ENCODE measurements around the gene GASK1A.
"Not testable (repeated sequence)": the region's sequence is repeated elsewhere in the genome, so short reads cannot be mapped to it uniquely, and the experiment has no call there.

Gene GASK1A

GRCh38 chr3:43055806-43056770, 77.0 kb downstream of the GASK1A start:
- no peak for TF ChIP-seq CTCF (conservative IDR thresholded peaks at IDR 0.05; ENCODE audit: low read length)
- no peak for DNase-seq (ENCODE audit: low read depth)
- no peak overlapping the region for H3K4me3 ChIP-seq (ENCODE audit: low read length)

- no peak for TF ChIP-seq CTCF (conservative IDR thresholded peaks at IDR 0.05; ENCODE audit: low read length)
- no peak for DNase-seq (ENCODE audit: low read depth)
- H3K4me3 ChIP-seq (ENCODE audit: low read length), result no peak overlapping the region
Measured at GRCh38 chr3:43059456-43059855, 80.3 kb downstream of the GASK1A start.

- no peak overlapping the region for H3K4me3 ChIP-seq (ENCODE audit: low read length)
- no peak for DNase-seq (ENCODE audit: low read depth)
- no peak for TF ChIP-seq CTCF (conservative IDR thresholded peaks at IDR 0.05; ENCODE audit: low read length)
Measured at GRCh38 chr3:43061101-43061895, 82.2 kb downstream of the GASK1A start.

- DNase-seq (ENCODE audit: low read depth), result no peak
- no peak overlapping the region for H3K4me3 ChIP-seq (ENCODE audit: low read length)
- no peak for TF ChIP-seq CTCF (conservative IDR thresholded peaks at IDR 0.05; ENCODE audit: low read length)
Measured at GRCh38 chr3:43062040-43062563, 83.0 kb downstream of the GASK1A start.

- no peak for DNase-seq (ENCODE audit: low read depth)
- no peak for TF ChIP-seq CTCF (conservative IDR thresholded peaks at IDR 0.05; ENCODE audit: low read length)
- H3K4me3 ChIP-seq (ENCODE audit: low read length), result no peak overlapping the region
Measured at GRCh38 chr3:43062564-43063040, 83.5 kb downstream of the GASK1A start.

GRCh38 chr3:43063114-43063513, 84.0 kb downstream of the GASK1A start:
- DNase-seq (ENCODE audit: low read depth), result no peak
- no peak for TF ChIP-seq CTCF (conservative IDR thresholded peaks at IDR 0.05; ENCODE audit: low read length)
- H3K4me3 ChIP-seq (ENCODE audit: low read length), result no peak overlapping the region

- DNase-seq (ENCODE audit: low read depth); H3K4me3 ChIP-seq (ENCODE audit: low read length): not testable (repeated sequence)
Measured at GRCh38 chr3:43070670-43071069, 91.6 kb downstream of the GASK1A start.
